GM23248 (cell line): ENCODE results near the gene RPL13A.

Experiments
- EZH2 ChIP-seq: fragments of 200-600 bp; sonication (generic); IDR thresholded peaks from 2 replicates; pipeline ENCODE4 v1.6.1; 2018; ENCODE audit warnings: antibody characterized with exemption, mild to moderate bottlenecking; ENCODE audit not compliant: insufficient read depth, poor library complexity, severe bottlenecking
- EZH2phosphoT487 ChIP-seq: fragments of 200-600 bp; sonication (generic); IDR thresholded peaks from 2 replicates; pipeline ENCODE4 v1.6.1; 2018; ENCODE audit warnings: antibody characterized with exemption, moderate library complexity, mild to moderate bottlenecking, low read depth; ENCODE audit not compliant: insufficient read depth

GRCh38 chr19:49443366-49444099 lies 43.9 kb upstream of the RPL13A start:
- no peak for TF ChIP-seq EZH2phosphoT487
- no peak for TF ChIP-seq EZH2
